HG03045 (cell line): ENCODE results near the gene GSAP.
"Not testable (repeated sequence)": the region's sequence is repeated elsewhere in the genome, so short reads cannot be mapped to it uniquely, and the experiment has no call there.

Experiments
- ATAC-seq: cut with Tn5 transposase; IDR thresholded peaks from one replicate; pipeline ENCODE4 v1.9.1; 2021; ENCODE audit warnings: mild to moderate bottlenecking, moderate library complexity; ENCODE audit not compliant: unreplicated experiment

Gene GSAP

GRCh38 chr7:77360969-77361368 lies 55.2 kb downstream of the GSAP start:
- no peak for ATAC-seq

GRCh38 chr7:77360104-77360503 lies 56.0 kb downstream of the GSAP start:
- ATAC-seq = no peak

GRCh38 chr7:77359599-77359998 lies 56.5 kb downstream of the GSAP start:
- ATAC-seq = no peak

- no peak for ATAC-seq
Measured at GRCh38 chr7:77354914-77355313, 61.2 kb downstream of the GSAP start.

- ATAC-seq = no peak
Measured at GRCh38 chr7:77354484-77354883, 61.7 kb downstream of the GSAP start.

GRCh38 chr7:77353911-77354310 lies 62.2 kb downstream of the GSAP start:
- ATAC-seq = no peak

GRCh38 chr7:77353407-77353721 lies 62.8 kb downstream of the GSAP start:
- ATAC-seq = no peak

GRCh38 chr7:77352665-77353406 lies 63.3 kb downstream of the GSAP start:
- ATAC-seq = no peak

- ATAC-seq = peak; percentile 84
Measured at GRCh38 chr7:77351539-77352004, 64.6 kb downstream of the GSAP start.

GRCh38 chr7:77349141-77349540 lies 67.0 kb downstream of the GSAP start:
- no peak for ATAC-seq

- no peak for ATAC-seq
Measured at GRCh38 chr7:77348371-77348813, 67.8 kb downstream of the GSAP start.

GRCh38 chr7:77346441-77346840 lies 69.7 kb downstream of the GSAP start:
- ATAC-seq = no peak

GRCh38 chr7:77345426-77345825 lies 70.7 kb downstream of the GSAP start:
- ATAC-seq = not testable (repeated sequence)

- ATAC-seq = no peak
Measured at GRCh38 chr7:77339726-77340125, 76.4 kb downstream of the GSAP start.

- ATAC-seq = no peak
Measured at GRCh38 chr7:77338883-77339629, 77.1 kb downstream of the GSAP start.

GRCh38 chr7:77338260-77338659 lies 77.9 kb downstream of the GSAP start:
- no peak for ATAC-seq

- no peak for ATAC-seq
Measured at GRCh38 chr7:77337456-77337990, 78.6 kb downstream of the GSAP start.

GRCh38 chr7:77335581-77335980 lies 80.6 kb downstream of the GSAP start:
- ATAC-seq = no peak

GRCh38 chr7:77334039-77334438 lies 82.1 kb downstream of the GSAP start:
- not testable (repeated sequence) for ATAC-seq

- ATAC-seq = peak; percentile 64
Measured at GRCh38 chr7:77331938-77332695, 84.0 kb downstream of the GSAP start.

GRCh38 chr7:77330169-77330882 lies 85.8 kb downstream of the GSAP start:
- peak; percentile 57 for ATAC-seq
